Ascending aorta (tissue), 2 donors: ENCODE results near the gene RPSA. TPM values are rescaled to one million over a fixed set of nuclear protein-coding genes. Genes with fewer than 3 reads are reported as not detected.

Experiments used
- DNase-seq, 2 donors: peaks; one replicate each; pipeline ENCODE4 v3.0.0-alpha.2; 2019; ENCODE audit warnings: low spot score in 2 of 2
- H3K27ac ChIP-seq, 2 donors: fragments of 200-600 bp; sonication (generic); one replicate each; pipeline ENCODE4 v1.5.1; 2016 to 2017; ENCODE audit warnings: mild to moderate bottlenecking in 1 of 2
- H3K27me3 ChIP-seq: fragments of 200-600 bp; sonication (generic); one replicate; pipeline ENCODE4 v1.5.1; 2017
- H3K36me3 ChIP-seq, 2 donors: fragments of 200-600 bp; sonication (generic); one replicate each; pipeline ENCODE4 v1.5.1; 2016
- H3K4me1 ChIP-seq, 2 donors: fragments of 200-600 bp; sonication (generic); one replicate each; pipeline ENCODE4 v1.5.1; 2016 to 2017; ENCODE audit warnings: mild to moderate bottlenecking in 1 of 2
- H3K4me3 ChIP-seq, 2 donors: fragments of 200-600 bp; sonication (generic); one replicate each; pipeline ENCODE4 v1.5.1; 2016 to 2017; ENCODE audit warnings: mild to moderate bottlenecking in 1 of 2
- H3K9me3 ChIP-seq, 2 donors: fragments of 200-600 bp; sonication (generic); one replicate each; pipeline ENCODE4 v1.5.1; 2016
- intact Hi-C: fragments of 100-400 bp; cut with DNase I; formaldehyde crosslinking; loops from one replicate; pipeline ENCODE4 v1.15.1; 2023
- total RNA-seq: library from RNA; depleted of rRNA; stranded (reverse); fragments of >200 nt; gene quantifications from one replicate; pipeline ENCODE4 v1.1.0, GENCODE V29; 2016
- TF ChIP-seq, protein P1 (sequence below), 3 experiments: fragments of 200-600 bp in 2 of 3; fragments of 450-650 bp in 1 of 3; sonication (generic) in 2 of 3; IDR thresholded peaks; one replicate each; pipeline ENCODE4 v1.5.1; 2016 to 2019; ENCODE audit warnings: antibody characterized with exemption in 3 of 3, mild to moderate bottlenecking in 1 of 3, moderate library complexity in 1 of 3

RPSA gene
- total RNA-seq, 1 donor from 2014 or later: 745 TPM

DNA sequence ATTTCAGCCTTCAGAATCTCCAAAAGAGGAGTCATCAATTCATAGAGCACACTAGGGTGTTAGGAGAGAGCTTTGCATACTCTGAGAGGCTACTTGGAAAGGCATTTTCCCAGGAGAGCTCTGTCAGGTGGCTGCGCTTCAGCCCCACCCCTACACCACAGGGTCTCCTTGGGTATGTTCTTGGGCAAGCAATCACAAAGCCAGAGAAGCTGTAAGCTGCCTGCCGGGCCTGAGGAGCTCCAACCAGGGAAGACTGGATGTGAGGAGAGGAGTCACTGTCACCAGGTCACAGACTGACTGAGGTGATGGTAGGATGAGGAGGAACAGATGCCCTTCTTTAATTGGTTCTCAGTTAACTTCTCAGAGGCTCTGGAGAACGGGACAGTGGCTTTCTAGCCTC, 9.8 kb upstream of the RPSA start:
- TF ChIP-seq, protein P1, sequence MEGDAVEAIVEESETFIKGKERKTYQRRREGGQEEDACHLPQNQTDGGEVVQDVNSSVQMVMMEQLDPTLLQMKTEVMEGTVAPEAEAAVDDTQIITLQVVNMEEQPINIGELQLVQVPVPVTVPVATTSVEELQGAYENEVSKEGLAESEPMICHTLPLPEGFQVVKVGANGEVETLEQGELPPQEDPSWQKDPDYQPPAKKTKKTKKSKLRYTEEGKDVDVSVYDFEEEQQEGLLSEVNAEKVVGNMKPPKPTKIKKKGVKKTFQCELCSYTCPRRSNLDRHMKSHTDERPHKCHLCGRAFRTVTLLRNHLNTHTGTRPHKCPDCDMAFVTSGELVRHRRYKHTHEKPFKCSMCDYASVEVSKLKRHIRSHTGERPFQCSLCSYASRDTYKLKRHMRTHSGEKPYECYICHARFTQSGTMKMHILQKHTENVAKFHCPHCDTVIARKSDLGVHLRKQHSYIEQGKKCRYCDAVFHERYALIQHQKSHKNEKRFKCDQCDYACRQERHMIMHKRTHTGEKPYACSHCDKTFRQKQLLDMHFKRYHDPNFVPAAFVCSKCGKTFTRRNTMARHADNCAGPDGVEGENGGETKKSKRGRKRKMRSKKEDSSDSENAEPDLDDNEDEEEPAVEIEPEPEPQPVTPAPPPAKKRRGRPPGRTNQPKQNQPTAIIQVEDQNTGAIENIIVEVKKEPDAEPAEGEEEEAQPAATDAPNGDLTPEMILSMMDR (IDR thresholded peaks at IDR 0.05): no peak
- intact Hi-C loops: no loop called here
- Histone ChIP-seq H3K36me3 (peaks cover 61 to 77% of the 10 kb centered on the region in 2 donors), H3K4me3 (no peak overlapping the region), H3K4me1 (no peaks in the 10 kb centered on the region), H3K27ac (no peak overlapping the region), H3K9me3 (no peaks in the 10 kb centered on the region), H3K27me3 (no peaks in the 10 kb centered on the region)
- no peak for DNase-seq

DNA sequence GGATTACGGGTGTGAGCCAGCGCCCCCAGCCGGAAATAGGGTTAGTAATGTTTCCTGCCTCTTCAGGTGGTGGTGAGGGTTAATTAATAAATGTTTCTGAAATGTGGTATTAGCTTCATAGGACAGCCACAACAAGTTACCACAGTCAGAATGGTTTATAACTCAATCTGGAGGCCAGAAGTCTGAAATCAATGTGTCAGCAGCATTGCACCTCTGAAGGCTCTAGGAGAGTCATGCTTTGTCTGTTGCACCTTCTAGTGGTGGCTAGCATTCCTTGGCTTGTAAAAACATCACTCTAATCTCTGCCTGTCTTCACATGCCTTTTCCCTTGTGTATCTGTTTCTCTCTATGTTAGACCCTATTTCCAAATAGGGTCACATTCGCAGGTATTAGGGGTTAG, 7.8 kb upstream of the RPSA start:
- Histone ChIP-seq H3K27ac (no peak overlapping the region), H3K4me3 (no peak overlapping the region), H3K27me3 (no peaks in the 10 kb centered on the region), H3K36me3 (peaks cover 42 to 59% of the 10 kb centered on the region in 2 donors), H3K9me3 (no peaks in the 10 kb centered on the region), H3K4me1 (no peaks in the 10 kb centered on the region)
- intact Hi-C loops: no loop called here
- no peak for DNase-seq
- TF ChIP-seq, protein P1 (IDR thresholded peaks at IDR 0.05): no peak

DNA sequence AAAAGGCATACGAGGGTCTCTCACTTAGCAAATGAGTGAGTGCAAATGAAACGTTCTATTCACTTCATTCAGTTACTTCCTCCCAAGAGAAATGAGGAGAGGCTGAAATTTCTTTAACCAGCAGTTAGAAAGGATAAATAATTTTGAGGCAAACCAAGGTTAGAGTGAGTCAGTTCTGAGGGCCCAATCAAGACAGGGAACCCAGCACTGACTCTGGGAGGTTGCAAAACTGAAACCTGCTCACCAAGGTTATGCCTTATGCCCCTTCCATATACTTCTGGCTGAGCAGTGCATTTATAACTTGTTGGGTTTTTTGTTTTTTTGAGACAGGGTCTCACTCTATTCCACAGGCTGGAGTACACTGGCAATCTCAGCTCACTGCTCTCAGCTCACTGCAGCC, 4.5 kb upstream of the RPSA start:
- Histone ChIP-seq H3K4me3 (no peak overlapping the region), H3K9me3 (no peaks in the 10 kb centered on the region), H3K27me3 (no peaks in the 10 kb centered on the region), H3K36me3 (peaks cover 15 to 26% of the 10 kb centered on the region in 2 donors), H3K27ac (no peak overlapping the region), H3K4me1 (peaks cover 0 to 3% of the 10 kb centered on the region in 2 donors)
- no peak for DNase-seq
- intact Hi-C loops: no loop called here
- TF ChIP-seq, protein P1 (IDR thresholded peaks at IDR 0.05): no peak

DNA sequence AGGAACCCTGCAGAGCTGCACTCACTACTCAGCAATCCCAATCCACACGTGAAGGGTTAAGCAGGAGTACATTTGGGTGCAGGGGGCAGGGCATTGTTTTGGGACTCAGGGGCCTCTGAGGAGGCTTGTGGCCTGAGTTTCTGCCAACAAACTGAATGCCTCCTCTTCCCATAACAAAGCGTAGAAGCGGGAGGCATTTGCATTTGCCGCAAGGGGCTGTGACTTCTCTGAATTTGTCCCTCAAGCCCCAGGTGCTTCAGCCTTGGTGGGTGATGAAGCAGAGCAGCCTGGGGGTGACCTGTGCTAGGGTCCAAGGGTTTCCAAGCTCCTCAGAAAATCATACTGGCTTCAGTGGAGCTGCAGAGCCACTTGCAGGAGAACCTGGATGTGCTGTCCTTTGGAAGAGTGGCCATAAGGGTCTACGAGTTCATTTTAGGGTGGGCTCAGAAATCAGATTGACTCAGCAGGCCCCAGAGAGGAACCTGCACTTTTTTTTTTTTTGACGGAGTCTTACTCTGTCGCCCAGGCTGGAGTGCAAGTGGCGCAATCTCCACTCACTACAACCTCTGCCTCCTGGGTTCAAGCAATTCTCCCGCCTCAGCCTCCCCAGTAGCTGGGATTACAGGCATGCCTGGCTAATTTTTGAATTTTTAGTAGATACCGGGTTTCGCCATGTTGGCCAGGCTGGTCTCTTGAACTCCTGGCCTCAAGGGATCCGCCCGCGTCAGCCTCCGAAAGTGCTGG, 1.4 kb upstream of the RPSA start:
- Histone ChIP-seq H3K27ac (no peak overlapping the region), H3K9me3 (no peaks in the 10 kb centered on the region), H3K4me1 (peaks cover 0 to 17% of the 10 kb centered on the region in 2 donors), H3K36me3 (peaks cover 8 to 17% of the 10 kb centered on the region in 2 donors), H3K4me3 (no peak overlapping the region), H3K27me3 (no peaks in the 10 kb centered on the region)
- intact Hi-C loops: loop anchor here (5.0 kb wide), 1 partner anchor 1472 kb away; no protein-coding TSS in a partner anchor
- DNase-seq: no peak
- TF ChIP-seq, protein P1 (IDR thresholded peaks at IDR 0.05): no peak

DNA sequence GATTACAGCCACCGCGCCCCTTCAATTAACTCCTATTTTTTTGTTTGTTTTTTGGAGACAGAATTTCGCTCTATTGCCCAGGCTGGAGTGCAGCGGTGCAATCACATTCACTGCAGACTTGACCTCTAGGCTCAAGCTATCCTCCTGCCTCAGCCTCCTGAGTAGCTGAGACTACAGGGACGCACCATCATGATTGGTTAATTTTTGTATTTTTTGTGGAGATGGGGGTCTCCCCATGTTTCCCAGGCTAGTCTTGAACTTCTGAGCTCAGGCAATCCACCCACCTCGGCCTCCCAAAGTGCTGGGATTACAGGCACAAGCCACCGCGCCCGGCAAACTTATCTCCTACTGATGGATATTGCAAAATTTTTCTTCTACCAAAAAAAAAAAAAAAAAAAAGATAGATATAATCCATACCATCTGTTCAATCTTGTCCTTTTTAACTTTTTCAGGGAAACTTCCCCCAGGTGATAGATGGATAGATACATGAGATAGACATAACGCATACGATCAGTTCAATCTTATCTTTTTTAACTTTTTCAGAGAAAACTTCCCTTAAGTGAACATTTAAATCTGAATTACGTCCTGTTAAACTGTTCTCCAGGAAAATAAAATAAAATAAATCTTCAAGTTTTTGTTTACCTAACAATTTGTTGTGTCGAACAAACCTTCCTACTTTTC, 693 bp upstream of the RPSA start:
- no peak for DNase-seq
- peak overlapping the region; percentile 68 to 79 for H3K27ac ChIP-seq
- no peaks in the 10 kb centered on the region for H3K9me3 ChIP-seq
- intact Hi-C loops: loop anchor here (1.0 to 5.0 kb wide), 2 partner anchors 22 to 1471 kb away; no protein-coding TSS in a partner anchor
- TF ChIP-seq, protein P1 (IDR thresholded peaks at IDR 0.05): no peak
- peaks cover 11 to 23% of the 10 kb centered on the region in 2 donors for H3K36me3 ChIP-seq
- peaks cover 0 to 17% of the 10 kb centered on the region in 2 donors for H3K4me1 ChIP-seq
- no peaks in the 10 kb centered on the region for H3K27me3 ChIP-seq
- peak overlapping the region; percentile 80 to 88 for H3K4me3 ChIP-seq
